ENCODE data around the gene WWOX. TPM values are rescaled to one million over a fixed set of nuclear protein-coding genes. Genes with fewer than 3 reads are reported as not detected.

Gene WWOX
- total RNA-seq, 1 donor from 2014 or later: 7.3 TPM

GRCh38 chr16:78237841-78238240, 138.4 kb downstream of the WWOX start:
- Histone ChIP-seq H3K79me2 (ENCODE audit: insufficient read depth, low read length) (no peaks in the 10 kb centered on the region), H3K36me3 (ENCODE audit: insufficient read depth, low read length) (no peaks in the 10 kb centered on the region), H3K9me3 (ENCODE audit: insufficient read depth, low read depth, low read length) (no peaks in the 10 kb centered on the region), H2AFZ (ENCODE audit: low read depth, low read length) (no peak overlapping the region), H3K4me3 (ENCODE audit: insufficient read depth, low read depth, low read length) (no peak overlapping the region), H3K27ac (ENCODE audit: low read depth, low read length) (no peak overlapping the region), H4K20me1 (ENCODE audit: insufficient read depth, low read length) (no peaks in the 10 kb centered on the region), H3K4me2 (ENCODE audit: low read length) (no peak overlapping the region), H3K4me1 (ENCODE audit: insufficient read depth, low read length) (no peaks in the 10 kb centered on the region), H3K9ac (ENCODE audit: low read length) (no peak overlapping the region), H3K27me3 (ENCODE audit: insufficient read depth, low read length) (no peaks in the 10 kb centered on the region)
- no peak overlapping the region for H3K27ac Mint-ChIP-seq (ENCODE audit: unreplicated experiment)
- H3K4me3 Mint-ChIP-seq (ENCODE audit: unreplicated experiment): no peak overlapping the region
- DNase-seq (ENCODE audit: low read depth) (no peak), FAIRE-seq (no peak)
- H3K36me3 Mint-ChIP-seq (ENCODE audit: low read depth, unreplicated experiment): no peaks in the 10 kb centered on the region
- no peaks in the 10 kb centered on the region for H3K9me3 Mint-ChIP-seq (ENCODE audit: unreplicated experiment)
- TF ChIP-seq EZH2 (IDR thresholded peaks at IDR 0.05; ENCODE audit: insufficient read depth, low read length) (no peak), CTCF (IDR thresholded peaks at IDR 0.05; ENCODE audit: insufficient read depth, low read depth, low read length) (no peak)
- peaks cover 7% of the 10 kb centered on the region for H3K4me1 Mint-ChIP-seq (ENCODE audit: low read depth, unreplicated experiment)
- peaks cover 4% of the 10 kb centered on the region for H3K27me3 Mint-ChIP-seq (ENCODE audit: low read depth, unreplicated experiment)

- H3K4me3 Mint-ChIP-seq (ENCODE audit: unreplicated experiment): no peak overlapping the region
- H3K4me2 ChIP-seq (ENCODE audit: low read length): no peak overlapping the region
- H3K27ac ChIP-seq (ENCODE audit: low read depth, low read length): no peak overlapping the region
- DNase-seq (ENCODE audit: low read depth): no peak
- H3K27me3 Mint-ChIP-seq (ENCODE audit: low read depth, unreplicated experiment): peaks cover 4% of the 10 kb centered on the region
- H3K36me3 Mint-ChIP-seq (ENCODE audit: low read depth, unreplicated experiment): no peaks in the 10 kb centered on the region
- no peak overlapping the region for H3K9ac ChIP-seq (ENCODE audit: low read length)
- no peaks in the 10 kb centered on the region for H3K4me1 ChIP-seq (ENCODE audit: insufficient read depth, low read length)
- H3K36me3 ChIP-seq (ENCODE audit: insufficient read depth, low read length): no peaks in the 10 kb centered on the region
- H3K27ac Mint-ChIP-seq (ENCODE audit: unreplicated experiment): no peak overlapping the region
- H3K4me1 Mint-ChIP-seq (ENCODE audit: low read depth, unreplicated experiment): peaks cover 21% of the 10 kb centered on the region
- H2AFZ ChIP-seq (ENCODE audit: low read depth, low read length): no peak overlapping the region
- H3K27me3 ChIP-seq (ENCODE audit: insufficient read depth, low read length): no peaks in the 10 kb centered on the region
- no peaks in the 10 kb centered on the region for H3K79me2 ChIP-seq (ENCODE audit: insufficient read depth, low read length)
- H3K9me3 Mint-ChIP-seq (ENCODE audit: unreplicated experiment): no peaks in the 10 kb centered on the region
- no peak overlapping the region for H3K4me3 ChIP-seq (ENCODE audit: insufficient read depth, low read depth, low read length)
- TF ChIP-seq EZH2 (IDR thresholded peaks at IDR 0.05; ENCODE audit: insufficient read depth, low read length): no peak
- no peak for TF ChIP-seq CTCF (IDR thresholded peaks at IDR 0.05; ENCODE audit: insufficient read depth, low read depth, low read length)
- no peaks in the 10 kb centered on the region for H3K9me3 ChIP-seq (ENCODE audit: insufficient read depth, low read depth, low read length)
- no peak for FAIRE-seq
- H4K20me1 ChIP-seq (ENCODE audit: insufficient read depth, low read length): no peaks in the 10 kb centered on the region
Measured at GRCh38 chr16:78240459-78241222, 141.2 kb downstream of the WWOX start.

GRCh38 chr16:78242239-78242630, 142.8 kb downstream of the WWOX start:
- no peak overlapping the region for H3K27ac Mint-ChIP-seq (ENCODE audit: unreplicated experiment)

More at GRCh38 chr16:78242239-78242630, 142.8 kb downstream of the WWOX start:
- no peak overlapping the region for H3K4me2 ChIP-seq (ENCODE audit: low read length)
- Mint-ChIP-seq H3K27me3 (ENCODE audit: low read depth, unreplicated experiment) (peaks cover 4% of the 10 kb centered on the region), H3K4me1 (ENCODE audit: low read depth, unreplicated experiment) (peaks cover 21% of the 10 kb centered on the region), H3K4me3 (ENCODE audit: unreplicated experiment) (no peak overlapping the region), H3K9me3 (ENCODE audit: unreplicated experiment) (no peaks in the 10 kb centered on the region), H3K36me3 (ENCODE audit: low read depth, unreplicated experiment) (no peaks in the 10 kb centered on the region)
- no peaks in the 10 kb centered on the region for H4K20me1 ChIP-seq (ENCODE audit: insufficient read depth, low read length)
- no peak overlapping the region for H3K4me3 ChIP-seq (ENCODE audit: insufficient read depth, low read depth, low read length)
- H3K79me2 ChIP-seq (ENCODE audit: insufficient read depth, low read length): no peaks in the 10 kb centered on the region
- DNase-seq (ENCODE audit: low read depth): no peak
- no peaks in the 10 kb centered on the region for H3K36me3 ChIP-seq (ENCODE audit: insufficient read depth, low read length)
- TF ChIP-seq CTCF (IDR thresholded peaks at IDR 0.05; ENCODE audit: insufficient read depth, low read depth, low read length) (no peak), EZH2 (IDR thresholded peaks at IDR 0.05; ENCODE audit: insufficient read depth, low read length) (no peak)
- H3K9me3 ChIP-seq (ENCODE audit: insufficient read depth, low read depth, low read length): no peaks in the 10 kb centered on the region
- H3K27ac ChIP-seq (ENCODE audit: low read depth, low read length): no peak overlapping the region
- no peak overlapping the region for H3K9ac ChIP-seq (ENCODE audit: low read length)
- H3K27me3 ChIP-seq (ENCODE audit: insufficient read depth, low read length): no peaks in the 10 kb centered on the region
- no peaks in the 10 kb centered on the region for H3K4me1 ChIP-seq (ENCODE audit: insufficient read depth, low read length)
- FAIRE-seq: no peak
- H2AFZ ChIP-seq (ENCODE audit: low read depth, low read length): no peak overlapping the region
